Glutamatergic neuron (in vitro differentiated cells): ENCODE results near the gene RUNDC3A. TPM values are rescaled to one million over a fixed set of nuclear protein-coding genes. Genes with fewer than 3 reads are reported as not detected.

ENCODE experiments used
- DNase-seq: peaks from one replicate; pipeline ENCODE4 v3.0.0; 2022
- H3K27ac Mint-ChIP-seq: one replicate; pipeline ENCODE4 v1.8.0; 2020; ENCODE audit warnings: mild to moderate bottlenecking, mixed read lengths, inconsistent platforms; ENCODE audit not compliant: unreplicated experiment
- H3K27me3 Mint-ChIP-seq: one replicate; pipeline ENCODE4 v1.8.0; 2020; ENCODE audit warnings: mild to moderate bottlenecking, moderate library complexity, mixed read lengths, inconsistent platforms; ENCODE audit not compliant: unreplicated experiment
- H3K36me3 Mint-ChIP-seq: one replicate; pipeline ENCODE4 v1.8.0; 2020; ENCODE audit warnings: mild to moderate bottlenecking, mixed read lengths, inconsistent platforms; ENCODE audit not compliant: unreplicated experiment
- H3K4me1 Mint-ChIP-seq: one replicate; pipeline ENCODE4 v1.8.0; 2020; ENCODE audit warnings: mild to moderate bottlenecking, low read depth, mixed read lengths, inconsistent platforms; ENCODE audit not compliant: unreplicated experiment
- H3K4me3 Mint-ChIP-seq: one replicate; pipeline ENCODE4 v1.8.0; 2020; ENCODE audit warnings: mild to moderate bottlenecking, mixed read lengths, inconsistent platforms; ENCODE audit not compliant: unreplicated experiment
- H3K9me3 Mint-ChIP-seq: one replicate; pipeline ENCODE4 v1.8.0; 2020; ENCODE audit warnings: mild to moderate bottlenecking, moderate library complexity, mixed read lengths, inconsistent platforms; ENCODE audit not compliant: unreplicated experiment
- total RNA-seq: library from RNA; stranded (reverse); fragmentation: NEBNext Ultra II Directional; extraction: Animal tissue kit (Norgen Biotek cat#: 25700); gene quantifications from one replicate; pipeline ENCODE4 v1.2.1, GENCODE V29; 2021; ENCODE audit not compliant: unreplicated experiment
- TF ChIP-seq, protein P1 (sequence below): fragments of 200-600 bp; sonication (generic); IDR thresholded peaks from one replicate; pipeline ENCODE4 v1.5.0; 2021; ENCODE audit not compliant: partially characterized antibody, unreplicated experiment

Gene RUNDC3A
- total RNA-seq, 1 donor from 2014 or later, result 282 TPM

DNA sequence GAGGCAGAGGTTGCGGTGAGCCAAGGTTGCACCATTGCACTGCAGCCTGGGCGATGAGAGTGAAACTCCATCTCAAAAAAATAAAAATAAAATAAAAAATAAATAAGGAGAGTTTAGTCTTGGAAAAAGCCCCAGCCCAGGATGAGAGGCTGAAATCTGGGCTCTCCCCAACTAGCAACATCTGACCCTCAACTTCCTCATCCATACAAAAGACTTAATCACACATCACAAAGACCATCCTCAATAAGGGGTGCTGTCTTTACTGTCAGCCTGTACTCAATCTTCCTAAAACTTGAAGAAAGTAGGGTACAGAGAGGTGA, 29.1 kb upstream of the RUNDC3A start:
- Mint-ChIP-seq H3K4me1 (no peaks in the 10 kb centered on the region), H3K36me3 (no peaks in the 10 kb centered on the region), H3K27ac (no peak overlapping the region), H3K4me3 (no peak overlapping the region), H3K9me3 (no peaks in the 10 kb centered on the region), H3K27me3 (no peaks in the 10 kb centered on the region)
- no peak for DNase-seq
- TF ChIP-seq, protein P1, sequence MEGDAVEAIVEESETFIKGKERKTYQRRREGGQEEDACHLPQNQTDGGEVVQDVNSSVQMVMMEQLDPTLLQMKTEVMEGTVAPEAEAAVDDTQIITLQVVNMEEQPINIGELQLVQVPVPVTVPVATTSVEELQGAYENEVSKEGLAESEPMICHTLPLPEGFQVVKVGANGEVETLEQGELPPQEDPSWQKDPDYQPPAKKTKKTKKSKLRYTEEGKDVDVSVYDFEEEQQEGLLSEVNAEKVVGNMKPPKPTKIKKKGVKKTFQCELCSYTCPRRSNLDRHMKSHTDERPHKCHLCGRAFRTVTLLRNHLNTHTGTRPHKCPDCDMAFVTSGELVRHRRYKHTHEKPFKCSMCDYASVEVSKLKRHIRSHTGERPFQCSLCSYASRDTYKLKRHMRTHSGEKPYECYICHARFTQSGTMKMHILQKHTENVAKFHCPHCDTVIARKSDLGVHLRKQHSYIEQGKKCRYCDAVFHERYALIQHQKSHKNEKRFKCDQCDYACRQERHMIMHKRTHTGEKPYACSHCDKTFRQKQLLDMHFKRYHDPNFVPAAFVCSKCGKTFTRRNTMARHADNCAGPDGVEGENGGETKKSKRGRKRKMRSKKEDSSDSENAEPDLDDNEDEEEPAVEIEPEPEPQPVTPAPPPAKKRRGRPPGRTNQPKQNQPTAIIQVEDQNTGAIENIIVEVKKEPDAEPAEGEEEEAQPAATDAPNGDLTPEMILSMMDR, result no peak

DNA sequence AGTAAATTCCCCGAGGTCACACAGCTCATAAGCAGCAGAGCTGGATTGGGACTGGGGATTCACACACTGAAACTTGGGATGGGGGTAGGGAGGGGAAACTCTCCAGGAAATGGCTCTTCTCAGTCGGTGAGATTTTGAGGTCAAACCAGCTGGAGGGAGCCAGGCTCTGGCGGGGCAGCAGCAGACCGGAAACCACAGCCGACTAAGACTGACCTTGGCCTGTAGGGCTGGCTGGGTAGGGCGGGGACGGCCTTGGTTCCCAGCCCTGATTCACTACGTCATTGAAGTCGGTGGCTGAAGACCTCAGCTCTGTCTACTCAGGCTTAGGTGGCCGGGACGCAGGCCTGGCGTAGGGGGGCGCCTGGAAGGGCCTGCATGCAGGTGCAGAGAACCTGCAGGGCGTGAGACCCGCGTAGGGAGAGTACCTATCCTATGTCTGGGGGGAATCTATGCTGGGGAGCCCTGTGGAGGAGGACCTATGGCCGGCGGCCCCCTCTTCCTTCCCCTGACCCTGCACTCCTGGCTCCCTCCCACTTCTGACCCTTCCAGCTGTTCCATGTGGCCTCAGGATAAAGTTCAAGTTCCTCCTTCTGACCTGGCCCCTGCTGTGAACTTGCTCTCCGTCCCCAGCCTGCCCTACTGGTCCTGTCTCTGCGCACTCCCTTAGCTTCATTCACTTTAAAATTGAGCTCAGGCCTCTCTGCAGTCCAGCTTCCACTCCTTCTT, 28.6 kb upstream of the RUNDC3A start:
- no peaks in the 10 kb centered on the region for H3K4me1 Mint-ChIP-seq
- no peaks in the 10 kb centered on the region for H3K27me3 Mint-ChIP-seq
- TF ChIP-seq, protein P1, result no peak
- no peak for DNase-seq
- H3K27ac Mint-ChIP-seq, result no peak overlapping the region
- no peak overlapping the region for H3K4me3 Mint-ChIP-seq
- H3K36me3 Mint-ChIP-seq, result no peaks in the 10 kb centered on the region
- H3K9me3 Mint-ChIP-seq, result peaks cover 1% of the 10 kb centered on the region

DNA sequence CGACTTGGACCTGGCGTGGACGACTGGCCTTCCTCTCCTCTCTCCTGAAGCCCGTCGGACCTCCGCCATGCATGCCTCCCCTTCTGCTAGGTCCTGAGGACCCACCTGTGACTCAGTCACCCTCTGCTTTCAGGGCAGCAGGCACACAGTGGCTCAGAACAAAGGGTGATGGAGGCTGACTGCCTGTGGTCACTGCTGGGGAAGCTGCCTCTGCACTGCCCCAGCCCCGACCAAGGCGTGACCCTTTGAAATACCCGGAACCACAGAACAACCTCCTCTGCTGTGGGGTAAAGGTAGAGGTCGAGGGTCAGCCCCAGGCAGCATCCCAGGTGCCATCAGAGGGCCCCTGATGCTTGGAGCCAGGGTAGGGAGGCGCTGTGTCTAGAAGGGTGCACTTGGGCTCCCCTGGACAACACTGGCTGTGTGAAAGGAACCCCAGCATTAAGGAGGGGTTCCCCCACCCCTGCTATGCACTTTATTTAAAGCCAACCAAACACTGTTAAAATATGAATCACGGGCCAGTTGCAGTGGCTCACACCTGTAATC, 27.9 kb upstream of the RUNDC3A start:
- no peaks in the 10 kb centered on the region for H3K27me3 Mint-ChIP-seq
- H3K27ac Mint-ChIP-seq, result peak overlapping the region; percentile 52
- TF ChIP-seq, protein P1, result no peak
- no peaks in the 10 kb centered on the region for H3K36me3 Mint-ChIP-seq
- H3K4me1 Mint-ChIP-seq, result no peaks in the 10 kb centered on the region
- H3K9me3 Mint-ChIP-seq, result peaks cover 4% of the 10 kb centered on the region
- DNase-seq, result no peak
- H3K4me3 Mint-ChIP-seq, result no peak overlapping the region

DNA sequence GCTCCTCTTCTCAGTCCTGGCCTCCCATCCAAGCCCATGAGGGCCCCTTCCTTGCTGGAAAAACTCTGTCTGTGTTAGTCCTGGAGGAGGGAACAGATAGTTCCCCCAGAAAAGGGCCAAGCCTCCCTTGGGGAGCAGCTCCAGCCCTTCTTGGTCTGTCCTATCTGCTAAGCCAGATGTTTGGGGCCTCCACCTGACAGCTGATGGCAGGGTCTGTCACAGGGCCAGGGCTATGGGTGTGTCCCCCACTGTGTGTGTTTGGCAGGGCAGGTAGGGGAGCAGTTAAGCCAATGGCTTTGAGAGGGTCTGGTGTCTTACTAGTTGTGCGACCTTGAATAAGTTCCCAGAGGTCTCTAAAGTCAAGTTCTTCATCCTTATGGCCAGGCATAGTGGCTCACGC, 26.8 kb upstream of the RUNDC3A start:
- H3K4me3 Mint-ChIP-seq, result no peak overlapping the region
- H3K4me1 Mint-ChIP-seq, result no peaks in the 10 kb centered on the region
- H3K27ac Mint-ChIP-seq, result no peak overlapping the region
- H3K36me3 Mint-ChIP-seq, result no peaks in the 10 kb centered on the region
- DNase-seq, result no peak
- H3K9me3 Mint-ChIP-seq, result peaks cover 4% of the 10 kb centered on the region
- TF ChIP-seq, protein P1, result no peak
- H3K27me3 Mint-ChIP-seq, result no peaks in the 10 kb centered on the region

DNA sequence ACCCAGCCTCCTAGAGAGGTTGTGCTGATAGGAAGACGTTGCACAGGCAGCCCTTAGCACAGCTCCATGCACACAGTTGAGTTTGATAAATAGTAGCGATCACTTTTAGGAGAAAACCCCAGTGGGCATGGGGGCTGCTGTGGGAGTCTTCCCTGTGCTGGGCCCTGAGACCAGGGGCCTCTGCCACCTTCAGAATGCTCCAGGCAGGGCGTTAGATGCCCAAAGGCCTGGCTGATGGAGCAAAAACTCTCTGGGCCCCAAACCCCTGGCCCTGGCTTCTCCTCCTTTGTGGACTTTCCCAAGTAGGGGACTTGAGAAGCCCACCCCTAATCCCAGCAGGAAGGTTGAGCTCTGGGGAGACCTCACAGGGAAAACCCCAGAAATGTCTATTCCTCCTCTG, 26.1 kb upstream of the RUNDC3A start:
- Mint-ChIP-seq H3K9me3 (peaks cover 4% of the 10 kb centered on the region), H3K4me1 (no peaks in the 10 kb centered on the region), H3K36me3 (no peaks in the 10 kb centered on the region), H3K27me3 (no peaks in the 10 kb centered on the region), H3K27ac (no peak overlapping the region), H3K4me3 (no peak overlapping the region)
- no peak for DNase-seq
- TF ChIP-seq, protein P1, result no peak
